Measurements from ENCODE around the gene ARFGAP1. TPM values are rescaled to one million over a fixed set of nuclear protein-coding genes. Genes with fewer than 3 reads are reported as not detected.
A peak's percentile ranks its signal among the peaks of the same experiment; 100 is the strongest.

The ARFGAP1 gene
- total RNA-seq, 4 donors from 2014 or later: 70.7 to 75.7 (median 72.7) TPM

DNA sequence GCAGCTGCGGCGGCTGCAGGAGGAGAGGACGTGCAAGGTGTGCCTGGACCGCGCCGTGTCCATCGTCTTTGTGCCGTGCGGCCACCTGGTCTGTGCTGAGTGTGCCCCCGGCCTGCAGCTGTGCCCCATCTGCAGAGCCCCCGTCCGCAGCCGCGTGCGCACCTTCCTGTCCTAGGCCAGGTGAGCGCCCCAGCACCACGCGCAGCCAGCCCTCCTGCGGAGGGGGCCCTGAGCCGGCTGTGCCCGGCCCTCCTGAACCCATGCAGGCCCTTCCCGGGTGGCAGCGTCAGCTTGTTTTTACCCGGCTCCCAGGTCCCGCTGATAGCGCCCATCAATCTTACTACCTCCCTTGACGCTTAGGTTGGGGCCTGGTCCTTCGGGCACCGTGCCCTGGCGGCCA, 33.2 kb upstream of the ARFGAP1 start:
- Histone ChIP-seq H3K36me3 (no peaks in the 10 kb centered on the region), H3K27me3 (no peaks in the 10 kb centered on the region), H3K27ac (no peak overlapping the region), H3K9me3 (no peaks in the 10 kb centered on the region), H3K4me3 (replicated peaks in 1 of 3) (no peak overlapping the region), H3K4me1 (peaks cover 26 to 38% of the 10 kb centered on the region in 2 donors)
- no peak for TF ChIP-seq POLR2A (IDR thresholded peaks at IDR 0.05)
- TF ChIP-seq, protein P1, sequence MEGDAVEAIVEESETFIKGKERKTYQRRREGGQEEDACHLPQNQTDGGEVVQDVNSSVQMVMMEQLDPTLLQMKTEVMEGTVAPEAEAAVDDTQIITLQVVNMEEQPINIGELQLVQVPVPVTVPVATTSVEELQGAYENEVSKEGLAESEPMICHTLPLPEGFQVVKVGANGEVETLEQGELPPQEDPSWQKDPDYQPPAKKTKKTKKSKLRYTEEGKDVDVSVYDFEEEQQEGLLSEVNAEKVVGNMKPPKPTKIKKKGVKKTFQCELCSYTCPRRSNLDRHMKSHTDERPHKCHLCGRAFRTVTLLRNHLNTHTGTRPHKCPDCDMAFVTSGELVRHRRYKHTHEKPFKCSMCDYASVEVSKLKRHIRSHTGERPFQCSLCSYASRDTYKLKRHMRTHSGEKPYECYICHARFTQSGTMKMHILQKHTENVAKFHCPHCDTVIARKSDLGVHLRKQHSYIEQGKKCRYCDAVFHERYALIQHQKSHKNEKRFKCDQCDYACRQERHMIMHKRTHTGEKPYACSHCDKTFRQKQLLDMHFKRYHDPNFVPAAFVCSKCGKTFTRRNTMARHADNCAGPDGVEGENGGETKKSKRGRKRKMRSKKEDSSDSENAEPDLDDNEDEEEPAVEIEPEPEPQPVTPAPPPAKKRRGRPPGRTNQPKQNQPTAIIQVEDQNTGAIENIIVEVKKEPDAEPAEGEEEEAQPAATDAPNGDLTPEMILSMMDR (IDR thresholded peaks at IDR 0.05): no peak
- no peak for DNase-seq
- intact Hi-C loops (cut with DNase I): loop anchor here (5.0 kb wide), 1 partner anchor 52 kb away; no protein-coding TSS in a partner anchor
- 94 to 95% methylated on average over 26 to 28 of the region's 30 CpGs for WGBS, 2 donors

DNA sequence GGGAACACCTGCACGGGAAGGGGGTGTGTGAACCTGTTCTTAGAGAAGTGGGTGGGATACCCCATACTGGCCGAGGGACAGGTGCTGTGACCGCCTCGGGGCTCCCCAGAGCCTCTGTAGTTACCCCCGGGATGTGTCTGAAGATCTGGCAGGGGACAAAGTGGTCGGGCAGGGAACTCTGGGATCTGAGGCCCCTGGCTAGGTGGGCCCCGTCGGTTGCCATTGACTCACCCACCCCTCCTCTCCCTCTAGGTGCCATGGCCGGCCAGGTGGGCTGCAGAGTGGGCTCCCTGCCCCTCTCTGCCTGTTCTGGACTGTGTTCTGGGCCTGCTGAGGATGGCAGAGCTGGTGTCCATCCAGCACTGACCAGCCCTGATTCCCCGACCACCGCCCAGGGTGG, 32.6 kb upstream of the ARFGAP1 start:
- Histone ChIP-seq H3K27ac (peak overlapping the region in 1 of 3 donors; percentile 28), H3K9me3 (no peaks in the 10 kb centered on the region), H3K4me1 (peaks cover 26 to 32% of the 10 kb centered on the region in 2 donors), H3K27me3 (no peaks in the 10 kb centered on the region), H3K4me3 (replicated peaks in 1 of 3) (no peak overlapping the region), H3K36me3 (no peaks in the 10 kb centered on the region)
- DNase-seq: no peak
- intact Hi-C loops (cut with DNase I): no loop called here
- TF ChIP-seq POLR2A (IDR thresholded peaks at IDR 0.05): no peak
- TF ChIP-seq, protein P1 (IDR thresholded peaks at IDR 0.05): no peak
- 83 to 90% methylated on average over 1 to 11 of the region's 11 CpGs for WGBS, 2 donors

DNA sequence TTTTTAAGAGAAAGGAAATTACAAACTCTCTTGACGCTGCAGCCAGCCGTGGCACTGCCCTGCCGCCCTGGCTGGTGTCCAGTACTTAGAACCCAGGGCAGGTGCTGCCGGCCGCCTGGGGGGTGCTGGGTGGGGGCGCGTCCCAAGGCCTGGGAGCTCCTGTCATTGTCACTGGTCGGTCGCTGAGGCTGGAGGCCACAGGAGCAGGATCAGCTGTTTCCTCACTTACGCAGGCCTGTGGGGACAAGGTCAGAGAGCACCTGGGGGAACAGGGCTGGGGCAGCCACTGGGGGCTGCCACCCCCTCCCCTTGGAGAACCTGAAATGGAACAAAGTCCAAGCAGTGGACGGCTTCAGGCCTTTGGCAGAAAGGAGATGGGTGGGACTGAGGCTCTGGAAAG, 31.3 kb upstream of the ARFGAP1 start:
- H3K36me3 ChIP-seq: no peaks in the 10 kb centered on the region
- H3K27me3 ChIP-seq: no peaks in the 10 kb centered on the region
- peaks cover 27 to 33% of the 10 kb centered on the region in 2 donors for H3K4me1 ChIP-seq
- TF ChIP-seq, protein P1 (IDR thresholded peaks at IDR 0.05): no peak
- no peak for TF ChIP-seq POLR2A (IDR thresholded peaks at IDR 0.05)
- 12 to 14% methylated on average over 5 to 11 of the region's 11 CpGs for WGBS, 2 donors
- intact Hi-C loops (cut with DNase I): no loop called here
- no peaks in the 10 kb centered on the region for H3K9me3 ChIP-seq
- peak overlapping the region in 2 of 3 donors; percentile 22 to 38 for H3K27ac ChIP-seq
- no peak overlapping the region for H3K4me3 ChIP-seq (replicated peaks in 1 of 3)
- peak; percentile 84 to 90 for DNase-seq

DNA sequence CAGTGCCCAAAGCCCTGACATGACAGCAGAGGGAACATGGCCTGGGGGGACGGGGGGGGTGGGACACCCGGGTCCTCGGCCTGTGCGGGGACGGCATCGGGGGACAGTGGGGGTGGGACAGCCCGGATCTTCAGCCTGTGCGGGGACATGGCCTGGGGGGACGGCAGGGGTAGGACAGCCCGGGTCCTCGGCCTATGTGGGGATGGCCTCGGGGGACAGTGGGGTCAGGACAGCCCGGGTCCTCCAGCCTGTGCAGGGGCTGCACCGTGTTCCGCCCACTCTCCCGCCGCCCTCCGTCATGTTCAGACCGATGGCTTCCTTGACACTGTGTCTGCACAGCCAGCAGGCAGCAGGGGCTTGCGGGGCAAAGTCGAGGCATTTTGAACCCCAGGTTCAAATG, 29.9 kb upstream of the ARFGAP1 start:
- WGBS, 2 donors: 87 to 89% methylated on average over 10 to 15 of the region's 21 CpGs
- H3K4me3 ChIP-seq (replicated peaks in 1 of 3): no peak overlapping the region
- no peaks in the 10 kb centered on the region for H3K36me3 ChIP-seq
- no peaks in the 10 kb centered on the region for H3K27me3 ChIP-seq
- intact Hi-C loops (cut with DNase I): no loop called here
- TF ChIP-seq, protein P1 (IDR thresholded peaks at IDR 0.05): no peak
- no peak for TF ChIP-seq POLR2A (IDR thresholded peaks at IDR 0.05)
- H3K4me1 ChIP-seq: peaks cover 42 to 48% of the 10 kb centered on the region in 2 donors
- no peaks in the 10 kb centered on the region for H3K9me3 ChIP-seq
- no peak for DNase-seq
- no peak overlapping the region for H3K27ac ChIP-seq

DNA sequence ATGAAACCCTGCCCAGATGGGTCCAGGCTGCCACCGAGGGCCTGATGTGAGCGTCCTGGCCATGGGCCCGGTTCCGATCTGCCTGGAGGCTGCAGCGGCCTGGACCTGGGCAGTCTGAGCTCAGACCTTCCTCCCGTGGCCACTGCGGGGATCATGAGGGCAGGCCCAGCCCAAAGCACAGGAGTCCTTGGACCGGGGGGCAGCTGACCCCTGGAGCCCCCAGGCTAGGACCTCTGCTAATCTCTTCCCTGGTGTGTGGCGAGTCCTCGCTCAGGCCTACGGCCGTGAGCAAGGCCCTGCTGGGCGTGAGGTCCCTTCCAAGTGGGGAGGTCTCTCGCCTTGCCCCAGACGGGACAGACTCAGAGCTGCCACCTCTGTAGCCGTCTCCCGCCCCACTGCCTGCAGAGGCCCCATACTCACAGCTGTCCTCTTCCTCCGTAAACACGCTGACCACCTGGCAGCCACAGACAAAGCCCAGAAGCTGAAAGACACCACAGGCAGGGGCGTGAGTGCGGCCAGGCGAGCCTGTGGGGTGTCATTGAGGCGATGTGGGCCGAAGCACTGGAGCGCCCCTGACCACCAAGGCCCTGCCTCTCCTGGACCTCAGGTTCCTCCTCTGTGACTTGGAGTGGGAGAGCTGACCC, 28.9 kb upstream of the ARFGAP1 start:
- DNase-seq: no peak

More for the DNA sequence above, 28.9 kb upstream of the ARFGAP1 start:
- WGBS, 2 donors: 90 to 95% methylated on average over 17 to 20 of the region's 25 CpGs
- TF ChIP-seq, protein P1 (IDR thresholded peaks at IDR 0.05): no peak
- no peak for TF ChIP-seq POLR2A (IDR thresholded peaks at IDR 0.05)
- Histone ChIP-seq H3K36me3 (no peaks in the 10 kb centered on the region), H3K27me3 (no peaks in the 10 kb centered on the region), H3K9me3 (no peaks in the 10 kb centered on the region), H3K4me1 (peaks cover 50 to 58% of the 10 kb centered on the region in 2 donors), H3K27ac (no peak overlapping the region), H3K4me3 (replicated peaks in 1 of 3) (no peak overlapping the region)
- intact Hi-C loops (cut with DNase I): no loop called here
